ENCODE results near the gene LEMD3.

GRCh38 chr12:65121956-65122469, 47.4 kb upstream of the LEMD3 start:
- no peak for TF ChIP-seq POLR2A (IDR thresholded peaks at IDR 0.05)
- no peak for TF ChIP-seq CTCF (IDR thresholded peaks at IDR 0.05)

Measured in uterus (tissue), 2 donors.